Stomach (tissue), 9 donors: ENCODE measurements around the gene TBCD. TPM values are rescaled to one million over a fixed set of nuclear protein-coding genes. Genes with fewer than 3 reads are reported as not detected.

Source experiments
- DNase-seq, 2 donors: peaks; one replicate each; pipeline versions ENCODE4 v3.0.0 to v3.0.0-alpha.2; 2013 to 2019
- H3K27ac ChIP-seq, 5 donors: fragments of 200-600 bp in 4 of 5; sonication (generic) in 4 of 5; one replicate each; pipeline ENCODE4 v1.5.1; 2013 to 2019; ENCODE audit warnings: mild to moderate bottlenecking in 1 of 5, moderate library complexity in 1 of 5
- H3K27me3 ChIP-seq, 3 donors: fragments of 200-600 bp; sonication (generic); one replicate each; pipeline ENCODE4 v1.5.1; 2017 to 2019; ENCODE audit warnings: mixed run types in 1 of 3
- H3K36me3 ChIP-seq, 4 donors: fragments of 200-600 bp; sonication (generic); 1 replicate in 3 of 4; 2 replicates in 1 of 4; pipeline ENCODE4 v1.5.1; 2016 to 2019
- H3K4me1 ChIP-seq, 4 donors: fragments of 200-600 bp; sonication (generic); one replicate each; pipeline ENCODE4 v1.5.1; 2016 to 2019
- H3K4me3 ChIP-seq, 4 donors: fragments of 200-600 bp; sonication (generic) in 3 of 4; one replicate each; pipeline ENCODE4 v1.5.1; 2016 to 2019; ENCODE audit warnings: mild to moderate bottlenecking in 1 of 4
- H3K9me3 ChIP-seq, 4 donors: fragments of 200-600 bp; sonication (generic); one replicate each; pipeline ENCODE4 v1.5.1; 2016 to 2019
- EP300 ChIP-seq: sonication (generic); formaldehyde crosslinking; IDR thresholded peaks from one replicate; pipeline ENCODE4 v1.6.1; 2017; ENCODE audit warnings: antibody characterized with exemption
- POLR2A ChIP-seq, 4 donors: fragments of 450-650 bp; IDR thresholded peaks; one replicate each; pipeline ENCODE4 v1.6.1; 2016; ENCODE audit warnings: antibody characterized with exemption in 4 of 4, control low read depth in 2 of 4, mild to moderate bottlenecking in 1 of 4, moderate library complexity in 1 of 4
- POLR2AphosphoS5 ChIP-seq, 3 donors: sonication (generic); formaldehyde crosslinking; IDR thresholded peaks; one replicate each; pipeline ENCODE4 v1.6.1; 2016; ENCODE audit warnings: antibody characterized with exemption in 3 of 3
- WGBS, 5 donors: extraction: QIAGEN DNeasy Blood & Tissue Kit in 3 of 5; methylation state at CpG; one replicate each; pipeline versions ENCODE4 v1.1.5 to v1.1.7; 2013 to 2018; 5-methylcytosine and 5-hydroxymethylcytosine counted together
- intact Hi-C: fragments of 100-400 bp; cut with DNase I; formaldehyde crosslinking; loops from one replicate; pipeline ENCODE4 v1.15.1; 2023; ENCODE audit warnings: low total_unique reads
- polyA plus RNA-seq, 3 donors: library from polyadenylated mRNA; stranded (reverse); fragments of 200-250 nt; gene quantifications; one replicate each; pipeline ENCODE4 v1.2.3, GENCODE V29; 2013
- total RNA-seq, 5 donors: library from RNA; depleted of rRNA; stranded (reverse); fragments of >200 nt; gene quantifications; one replicate each; pipeline versions ENCODE4 v1.1.0 to v1.2.3, GENCODE V29; 2014 to 2016
- TF ChIP-seq, protein P1 (sequence below), 7 experiments: fragments of 450-650 bp in 4 of 7; fragments of 200-600 bp in 3 of 7; sonication (generic) in 3 of 7; IDR thresholded peaks; one replicate each; pipeline ENCODE4 v1.5.1; 2016 to 2019; ENCODE audit warnings: antibody characterized with exemption in 7 of 7, control low read depth in 2 of 7, mild to moderate bottlenecking in 1 of 7
- donor health status: healthy with polysubstance abuse.
- donor health status: Bipolar disorder and iron deficiency.
- donor health status: healthy.

Gene TBCD
- total and polyA plus RNA-seq, 8 donors = 51.2 to 155 (median 101) TPM

- Histone ChIP-seq H3K4me3 (no peak overlapping the region), H3K9me3 (no peaks in the 10 kb centered on the region), H3K36me3 (peaks cover 5 to 41% (median 29%) of the 10 kb centered on the region in 4 donors), H3K4me1 (peaks cover 0 to 1% (median under 1%) of the 10 kb centered on the region in 4 donors), H3K27me3 (no peaks in the 10 kb centered on the region), H3K27ac (no peak overlapping the region)
- TF ChIP-seq POLR2A (IDR thresholded peaks at IDR 0.05) (no peak), EP300 (no peak), POLR2AphosphoS5 (IDR thresholded peaks at IDR 0.05) (no peak)
- TF ChIP-seq, protein P1, sequence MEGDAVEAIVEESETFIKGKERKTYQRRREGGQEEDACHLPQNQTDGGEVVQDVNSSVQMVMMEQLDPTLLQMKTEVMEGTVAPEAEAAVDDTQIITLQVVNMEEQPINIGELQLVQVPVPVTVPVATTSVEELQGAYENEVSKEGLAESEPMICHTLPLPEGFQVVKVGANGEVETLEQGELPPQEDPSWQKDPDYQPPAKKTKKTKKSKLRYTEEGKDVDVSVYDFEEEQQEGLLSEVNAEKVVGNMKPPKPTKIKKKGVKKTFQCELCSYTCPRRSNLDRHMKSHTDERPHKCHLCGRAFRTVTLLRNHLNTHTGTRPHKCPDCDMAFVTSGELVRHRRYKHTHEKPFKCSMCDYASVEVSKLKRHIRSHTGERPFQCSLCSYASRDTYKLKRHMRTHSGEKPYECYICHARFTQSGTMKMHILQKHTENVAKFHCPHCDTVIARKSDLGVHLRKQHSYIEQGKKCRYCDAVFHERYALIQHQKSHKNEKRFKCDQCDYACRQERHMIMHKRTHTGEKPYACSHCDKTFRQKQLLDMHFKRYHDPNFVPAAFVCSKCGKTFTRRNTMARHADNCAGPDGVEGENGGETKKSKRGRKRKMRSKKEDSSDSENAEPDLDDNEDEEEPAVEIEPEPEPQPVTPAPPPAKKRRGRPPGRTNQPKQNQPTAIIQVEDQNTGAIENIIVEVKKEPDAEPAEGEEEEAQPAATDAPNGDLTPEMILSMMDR (IDR thresholded peaks at IDR 0.05) = no peak
- intact Hi-C loops = no loop called here
- DNase-seq = no peak
- WGBS, 5 donors = 88 to 92% (median 91%) methylated on average over 15 to 18 of the region's 18 CpGs
These were observed 36.5 kb downstream of the TBCD start for GRCh38 chr17:82788206-82789001.

- WGBS, 5 donors = 88 to 96% (median 91%) methylated on average over 9 to 19 of the region's 19 CpGs
- Histone ChIP-seq H3K36me3 (peaks cover 0 to 34% (median 22%) of the 10 kb centered on the region in 4 donors), H3K27me3 (no peaks in the 10 kb centered on the region), H3K27ac (no peak overlapping the region), H3K9me3 (no peaks in the 10 kb centered on the region), H3K4me1 (peaks cover 0 to 9% (median 4%) of the 10 kb centered on the region in 4 donors), H3K4me3 (no peak overlapping the region)
- DNase-seq = no peak
- intact Hi-C loops = no loop called here
- TF ChIP-seq EP300 = no peak
These were observed 37.3 kb downstream of the TBCD start for GRCh38 chr17:82789051-82789592.

DNA sequence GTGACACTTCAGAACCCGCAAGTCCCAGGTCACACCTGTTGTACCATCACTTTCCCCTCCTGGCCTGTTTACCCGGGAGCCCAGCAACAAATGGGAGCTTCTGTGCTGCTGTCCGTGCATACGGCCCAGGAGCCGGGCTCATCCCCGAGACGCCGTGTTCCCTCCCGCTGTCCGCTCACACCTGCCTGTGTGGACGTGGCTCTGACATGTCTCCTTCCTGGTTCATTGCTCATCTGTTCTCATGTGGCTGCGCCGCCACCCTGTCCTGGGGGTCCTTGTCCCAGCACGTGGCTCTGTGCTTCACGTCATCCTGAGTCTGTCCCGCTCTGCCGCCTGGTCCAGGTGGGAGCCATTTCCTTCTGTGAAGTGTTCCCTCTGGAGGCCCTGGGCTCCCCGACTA lies 37.9 kb downstream of the TBCD start:
- no peaks in the 10 kb centered on the region for H3K9me3 ChIP-seq
- intact Hi-C loops = no loop called here
- 91 to 96% (median 95%) methylated on average over 18 of the region's 18 CpGs for WGBS, 5 donors
- no peak overlapping the region for H3K4me3 ChIP-seq
- H3K27ac ChIP-seq = no peak overlapping the region
- H3K36me3 ChIP-seq = peaks cover 0 to 27% (median 15%) of the 10 kb centered on the region in 4 donors
- no peaks in the 10 kb centered on the region for H3K27me3 ChIP-seq
- DNase-seq = no peak
- TF ChIP-seq POLR2AphosphoS5 (IDR thresholded peaks at IDR 0.05) = no peak
- H3K4me1 ChIP-seq = peaks cover 0 to 15% (median 7%) of the 10 kb centered on the region in 4 donors

DNA sequence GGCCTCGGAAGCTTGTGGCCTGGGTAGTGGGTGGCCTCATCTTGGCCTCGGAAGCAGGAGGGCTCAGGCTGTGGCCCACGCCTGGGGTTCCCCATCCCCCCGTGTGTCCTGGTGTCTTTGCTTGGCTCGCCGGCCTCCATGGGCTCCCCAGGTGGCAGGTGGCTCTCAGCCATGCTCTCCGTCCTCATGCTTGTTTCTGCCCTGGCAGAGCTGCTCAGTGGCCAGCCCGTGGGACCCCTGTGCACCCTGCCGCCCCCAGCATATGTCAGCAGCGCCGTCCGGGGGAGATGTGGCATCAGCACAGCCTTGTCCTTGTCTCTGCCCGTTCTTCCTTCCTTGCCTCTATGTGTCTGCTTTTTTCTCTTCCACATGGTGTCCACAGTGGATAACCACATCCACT lies 38.5 kb downstream of the TBCD start:
- TF ChIP-seq POLR2A (IDR thresholded peaks at IDR 0.05) (no peak), EP300 (no peak), POLR2AphosphoS5 (IDR thresholded peaks at IDR 0.05) (no peak)
- TF ChIP-seq, protein P1 (IDR thresholded peaks at IDR 0.05) = no peak
- WGBS, 5 donors = 94 to 97% (median 97%) methylated on average over 10 to 13 of the region's 13 CpGs
- Histone ChIP-seq H3K27me3 (no peaks in the 10 kb centered on the region), H3K36me3 (peaks cover 0 to 23% (median 15%) of the 10 kb centered on the region in 4 donors), H3K4me1 (peaks cover 0 to 21% (median 7%) of the 10 kb centered on the region in 4 donors), H3K9me3 (no peaks in the 10 kb centered on the region), H3K27ac (no peak overlapping the region), H3K4me3 (no peak overlapping the region)
- no peak for DNase-seq
- intact Hi-C loops = no loop called here

GRCh38 chr17:82791532-82791931 lies 39.7 kb downstream of the TBCD start:
- 67 to 91% (median 89%) methylated on average over 12 of the region's 12 CpGs for WGBS, 5 donors

More at GRCh38 chr17:82791532-82791931, 39.7 kb downstream of the TBCD start:
- Histone ChIP-seq H3K27ac (no peak overlapping the region), H3K4me1 (peaks cover 0 to 23% (median 7%) of the 10 kb centered on the region in 4 donors), H3K9me3 (no peaks in the 10 kb centered on the region), H3K4me3 (no peak overlapping the region), H3K27me3 (no peaks in the 10 kb centered on the region), H3K36me3 (peaks cover 0 to 27% (median 20%) of the 10 kb centered on the region in 4 donors)
- no peak for TF ChIP-seq EP300
- no peak for TF ChIP-seq POLR2AphosphoS5 (IDR thresholded peaks at IDR 0.05)
- no peak for TF ChIP-seq POLR2A (IDR thresholded peaks at IDR 0.05)
- TF ChIP-seq, protein P1 (IDR thresholded peaks at IDR 0.05) = no peak
- no peak for DNase-seq
- intact Hi-C loops = no loop called here
